Skin epidermis (tissue), 12 donors: ENCODE results near the gene PRPF40B.
"Not testable (repeated sequence)": the region's sequence is repeated elsewhere in the genome, so short reads cannot be mapped to it uniquely, and the experiment has no call there.

Experiments
- H3K27ac ChIP-seq, 21 experiments: fragments of 200-600 bp; sonication (generic) in 11 of 21; one replicate each; pipeline ENCODE4 v1.5.0; 2020; ENCODE audit warnings: mild to moderate bottlenecking in 3 of 21, inconsistent platforms in 2 of 21, moderate library complexity in 2 of 21
- H3K4me3 ChIP-seq, 7 experiments: fragments of 200-600 bp; sonication (generic) in 2 of 7; one replicate each; pipeline ENCODE4 v1.5.0; 2020; ENCODE audit warnings: inconsistent platforms in 2 of 7, mild to moderate bottlenecking in 2 of 7, moderate library complexity in 1 of 7

The PRPF40B gene

DNA sequence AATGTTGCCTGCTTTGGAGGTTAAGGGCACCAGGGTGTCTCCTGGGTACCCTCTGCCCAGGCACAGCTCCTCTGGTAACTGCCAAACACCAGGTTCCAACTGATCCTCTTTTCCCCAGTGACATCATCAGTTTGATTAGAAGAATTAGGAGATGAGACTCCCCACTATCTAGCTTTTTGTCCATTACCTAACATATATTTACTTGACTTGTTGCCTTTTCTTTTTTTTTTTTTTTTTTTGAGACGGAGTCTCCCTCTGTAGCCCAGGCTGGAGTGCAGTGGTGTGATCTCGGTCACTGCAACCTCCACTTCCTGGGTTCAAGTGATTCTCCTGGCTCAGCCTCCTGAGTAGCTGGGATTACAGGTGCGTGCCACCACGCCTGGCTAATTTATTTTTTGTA is 17.8 kb upstream of the PRPF40B start, which contains the start of gene FAM186B:
Gene FAM186B (minus strand): TSS at position 101 of the 400 bp plus-strand sequence. CDS start 162 bp downstream, outside the sequence.
- H3K4me3 ChIP-seq, H3K27ac ChIP-seq: not testable (repeated sequence)

DNA sequence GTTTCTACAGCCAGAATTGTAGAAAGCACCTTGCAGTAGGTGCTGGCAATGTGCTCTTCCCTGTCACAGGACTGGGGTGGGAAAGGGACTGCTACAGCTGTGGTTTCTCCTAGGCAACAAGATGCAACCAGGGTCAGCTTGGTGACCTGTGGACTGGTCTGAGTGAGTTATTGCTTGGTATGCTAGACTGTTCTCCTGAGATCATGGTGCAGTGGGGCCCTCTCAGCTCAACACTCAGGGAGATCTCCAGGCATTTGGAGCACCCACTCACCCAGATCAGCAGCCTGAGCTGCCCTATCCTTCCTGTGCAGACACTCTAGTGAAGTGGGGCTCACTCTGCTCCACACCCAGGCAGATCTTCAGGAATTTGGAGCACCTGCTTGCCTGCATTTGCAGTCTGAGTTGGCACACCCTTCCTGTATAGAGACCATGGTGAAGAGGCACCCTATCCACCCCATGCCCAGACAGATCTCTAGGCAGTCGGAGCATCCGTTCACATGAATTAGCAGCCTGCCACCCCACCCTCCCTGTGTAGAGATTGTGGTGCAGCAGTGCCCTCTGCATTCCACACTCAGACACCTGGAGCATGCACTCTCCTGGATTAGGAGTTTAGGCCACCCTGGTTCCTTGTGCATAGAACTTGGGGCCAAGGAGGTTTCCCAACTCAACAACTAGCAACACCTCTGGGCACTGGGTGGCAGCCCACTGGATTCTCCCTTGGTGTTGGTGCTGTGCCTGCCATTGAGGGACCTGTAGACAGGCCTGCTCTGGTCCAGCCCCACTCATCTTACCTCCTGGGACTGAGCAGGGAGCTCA is 14.1 kb upstream of the PRPF40B start:
- H3K27ac ChIP-seq, result no peak overlapping the region
- no peak overlapping the region for H3K4me3 ChIP-seq

DNA sequence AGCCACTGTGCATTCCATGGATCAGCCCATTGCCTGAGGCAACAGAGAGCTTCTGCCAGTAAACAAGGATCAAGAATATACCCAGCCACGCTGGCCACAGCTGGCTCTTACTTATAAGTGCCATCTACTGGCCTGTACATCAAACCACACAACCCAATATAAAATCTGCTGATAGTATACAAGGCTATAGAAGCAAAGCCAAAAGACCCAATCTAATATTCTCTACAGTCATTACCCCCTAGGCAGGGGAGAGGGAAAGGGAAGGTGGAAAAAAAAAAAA is 13.5 kb upstream of the PRPF40B start:
- Histone ChIP-seq H3K4me3 (no peak overlapping the region), H3K27ac (no peak overlapping the region)

DNA sequence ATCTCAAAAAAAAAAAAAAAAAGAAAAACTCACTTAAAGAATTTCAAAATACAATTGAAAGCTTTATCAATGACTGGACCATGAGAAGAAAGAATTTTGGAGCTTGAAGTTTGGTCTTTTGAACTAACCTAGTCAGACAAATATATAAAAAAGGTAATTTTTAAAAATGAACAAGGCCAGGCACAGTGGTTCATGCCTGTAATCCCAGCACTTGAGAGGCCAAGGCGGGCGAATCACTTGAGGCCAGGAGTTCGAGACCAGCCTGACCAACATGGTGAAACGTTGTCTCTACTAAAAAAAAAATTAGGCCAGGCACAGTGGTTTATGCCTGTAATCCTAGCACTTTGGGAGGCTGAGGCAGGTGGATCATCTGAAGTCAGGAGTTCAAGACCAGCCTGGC is 12.6 kb upstream of the PRPF40B start:
- H3K4me3 ChIP-seq, result not testable (repeated sequence)

DNA sequence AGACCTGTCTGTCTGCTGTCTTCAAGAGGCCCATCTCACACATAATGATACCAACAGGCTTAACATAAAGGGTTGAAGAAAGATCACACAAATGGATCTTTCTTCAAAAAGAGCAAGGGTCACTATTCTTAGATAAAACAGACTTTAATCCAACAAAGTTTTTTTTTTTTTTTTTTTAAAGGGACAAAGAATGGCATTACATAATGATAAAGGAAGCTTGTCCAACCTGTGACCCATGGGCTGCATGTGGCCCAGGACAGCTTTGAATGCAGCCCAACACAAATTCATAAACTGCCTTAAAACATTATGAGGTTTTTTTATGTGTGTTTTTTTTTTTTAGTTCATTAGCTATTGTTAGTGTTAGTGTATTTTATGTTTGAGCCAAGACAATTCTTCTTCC is 11.2 kb upstream of the PRPF40B start:
- Histone ChIP-seq H3K27ac (no peak overlapping the region), H3K4me3 (no peak overlapping the region)

More for the DNA sequence above, 12.6 kb upstream of the PRPF40B start:
- not testable (repeated sequence) for H3K27ac ChIP-seq

DNA sequence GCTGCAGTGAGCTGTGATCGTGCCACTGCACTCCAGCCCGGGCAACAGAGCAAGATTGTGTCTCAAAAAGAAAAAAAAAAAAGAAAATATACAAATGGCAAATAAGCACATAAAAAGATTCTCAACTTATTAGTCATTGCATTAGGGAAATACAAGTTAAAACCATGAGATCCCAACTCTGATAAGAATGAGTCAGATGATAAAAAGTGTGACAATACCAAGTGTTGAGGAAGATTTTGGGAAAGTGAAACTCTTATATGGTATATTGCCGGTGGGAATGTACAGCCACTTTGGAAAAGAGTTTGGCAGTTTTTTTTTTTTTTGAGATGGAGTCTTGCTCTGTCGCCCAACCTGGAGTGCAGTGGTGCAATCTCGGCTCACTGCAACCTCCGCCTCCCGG is 7.6 kb upstream of the PRPF40B start:
- Histone ChIP-seq H3K27ac (no peak overlapping the region), H3K4me3 (no peak overlapping the region)

DNA sequence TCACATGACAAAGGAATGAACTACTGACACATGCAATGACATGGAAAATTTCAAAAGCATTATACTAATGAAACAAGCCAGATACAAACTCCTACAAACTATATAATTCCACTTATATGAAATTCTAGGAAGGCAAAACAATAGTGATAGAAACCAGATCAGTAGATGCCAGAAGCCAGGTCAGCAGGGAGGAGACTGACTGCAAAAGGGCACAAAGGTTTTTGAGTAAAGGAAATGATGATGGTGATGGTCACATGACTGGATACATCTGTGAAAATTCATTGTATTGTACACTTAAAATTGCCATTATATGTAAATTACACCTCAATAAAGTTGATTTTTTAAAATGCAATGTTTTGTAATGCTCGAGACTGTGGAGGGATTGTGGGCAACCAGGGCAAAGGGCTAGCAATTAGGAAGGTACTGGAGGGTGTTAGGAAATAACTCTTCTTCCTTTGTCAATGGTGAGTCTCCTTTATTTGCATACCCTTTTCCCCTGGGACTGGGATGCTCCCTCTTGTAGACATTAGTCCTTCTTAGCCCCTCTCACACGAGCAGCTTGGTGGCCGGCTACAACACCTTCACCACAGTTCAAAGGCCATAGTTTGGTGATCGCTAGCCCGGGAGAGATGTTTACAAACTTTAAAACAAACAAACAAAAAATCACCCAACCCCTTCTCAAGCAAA is 6.7 kb upstream of the PRPF40B start:
- H3K4me3 ChIP-seq, result no peak overlapping the region
- no peak overlapping the region for H3K27ac ChIP-seq

DNA sequence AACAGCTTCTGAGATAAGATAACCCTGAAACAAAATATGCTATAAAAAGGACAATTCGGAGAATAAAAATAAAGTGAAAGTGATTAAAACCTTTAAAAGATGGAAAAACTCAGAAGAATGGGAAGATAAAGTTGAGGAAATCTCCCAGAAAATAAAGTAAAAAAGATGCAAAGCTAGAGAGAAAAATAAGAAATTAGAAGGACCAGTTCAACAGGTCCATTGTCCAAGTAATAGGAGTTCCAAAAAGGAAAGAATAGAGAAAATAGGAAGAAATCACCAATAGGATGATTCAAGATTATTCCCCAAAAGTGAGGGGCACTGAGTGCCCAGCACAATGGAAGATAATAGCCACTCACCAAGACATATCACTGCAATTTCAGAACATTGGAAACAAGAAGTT is 4.8 kb upstream of the PRPF40B start:
- no peak overlapping the region for H3K27ac ChIP-seq
- H3K4me3 ChIP-seq, result no peak overlapping the region

DNA sequence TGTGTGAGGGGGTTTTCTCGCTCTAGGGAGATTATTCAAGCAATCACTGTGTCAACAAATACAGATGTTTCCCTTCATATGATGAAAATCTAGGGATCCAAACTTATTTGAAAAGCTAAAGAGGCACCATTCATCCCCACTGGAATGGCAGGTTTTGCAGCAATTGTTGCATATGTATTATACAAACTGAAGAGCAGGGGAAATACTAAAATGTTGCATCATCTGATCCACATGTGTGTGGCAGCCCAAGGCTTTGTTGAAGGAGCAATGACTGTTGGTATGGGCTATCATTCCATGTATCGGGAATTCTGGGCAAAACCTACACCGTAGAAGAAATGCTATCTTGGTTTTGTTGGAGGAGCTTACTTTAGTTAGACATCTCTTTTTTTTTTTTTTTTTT is 4.1 kb upstream of the PRPF40B start:
- Histone ChIP-seq H3K27ac (no peak overlapping the region), H3K4me3 (no peak overlapping the region)

DNA sequence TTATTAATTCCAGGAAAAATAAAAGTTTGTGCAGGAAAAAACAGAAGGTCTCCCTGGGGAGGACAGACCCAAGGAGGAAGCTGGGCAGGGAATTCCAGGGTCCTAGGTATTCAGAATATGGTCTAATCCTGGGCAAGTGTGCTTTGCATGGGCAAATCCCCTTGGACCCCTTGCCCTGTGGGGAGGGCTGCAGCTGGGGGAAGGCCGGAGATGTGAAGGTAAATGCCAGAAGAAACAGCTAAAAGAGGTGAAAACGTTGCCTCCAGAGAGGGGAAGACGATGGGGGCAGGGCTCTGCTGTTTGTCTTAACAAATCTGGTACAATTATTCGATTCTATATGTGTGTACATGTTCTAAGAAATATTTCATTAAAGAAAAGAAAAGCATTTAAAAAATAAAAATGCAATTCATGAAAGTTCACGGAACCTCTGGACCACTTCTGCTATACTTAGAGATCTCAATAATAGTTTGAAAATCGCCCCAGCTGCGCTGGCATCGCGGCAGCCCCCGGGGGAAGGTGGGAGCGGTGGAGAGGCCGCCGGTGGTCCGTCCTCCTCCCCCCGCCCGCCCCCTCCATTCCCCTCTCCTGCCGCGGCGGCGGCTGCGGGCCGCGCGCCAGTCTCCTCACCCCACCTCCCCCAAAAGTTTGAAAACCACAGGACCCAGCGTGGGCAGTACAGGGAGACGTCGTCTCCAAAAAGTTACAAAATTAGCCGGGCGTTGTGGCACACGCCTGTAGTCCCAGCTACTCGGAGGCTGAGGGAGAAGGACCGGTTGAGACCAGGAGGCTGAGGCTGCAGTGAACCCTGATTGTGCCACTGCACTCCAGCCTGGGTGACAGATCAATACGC is 1.5 kb upstream of the PRPF40B start:
- Histone ChIP-seq H3K27ac (peak overlapping the region in 18 of 21 experiments; percentile 27 to 90 (median 78)), H3K4me3 (peak overlapping the region; percentile 42 to 58 (median 53))

DNA sequence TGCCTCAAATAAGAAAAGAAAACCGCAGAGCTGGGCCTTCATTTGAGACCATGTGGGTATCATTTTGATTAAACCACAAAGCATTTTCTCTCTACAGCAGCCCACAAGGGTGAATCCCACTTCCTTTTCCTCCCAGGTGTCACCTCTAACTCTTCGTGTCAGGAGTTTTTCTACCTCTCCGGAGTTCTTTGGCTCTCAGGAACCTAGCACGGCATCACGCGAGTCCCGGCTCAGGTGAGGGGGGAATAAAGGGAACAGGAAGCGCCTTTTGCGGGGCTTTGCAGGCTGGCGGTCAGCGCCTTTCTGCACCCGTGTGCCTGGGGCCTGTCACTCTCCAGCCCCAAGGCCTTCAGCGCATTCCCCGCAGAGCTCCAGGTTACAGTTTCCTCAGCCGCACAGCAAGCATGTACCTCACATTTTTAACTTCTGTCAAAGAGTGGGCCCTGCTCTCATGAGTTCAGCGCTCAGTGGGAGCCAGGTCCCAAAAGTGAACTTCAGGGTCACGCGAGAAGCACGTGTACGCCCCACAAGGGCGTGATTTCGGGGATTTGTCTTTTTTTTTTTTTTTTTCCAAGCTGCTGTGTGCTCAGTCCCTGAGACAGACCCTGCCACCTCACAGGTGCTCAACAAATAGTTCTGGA is 740 bp upstream of the PRPF40B start:
- Histone ChIP-seq H3K27ac (peak overlapping the region in 20 of 21 experiments; percentile 27 to 90 (median 74)), H3K4me3 (peak overlapping the region; percentile 42 to 58 (median 53))

DNA sequence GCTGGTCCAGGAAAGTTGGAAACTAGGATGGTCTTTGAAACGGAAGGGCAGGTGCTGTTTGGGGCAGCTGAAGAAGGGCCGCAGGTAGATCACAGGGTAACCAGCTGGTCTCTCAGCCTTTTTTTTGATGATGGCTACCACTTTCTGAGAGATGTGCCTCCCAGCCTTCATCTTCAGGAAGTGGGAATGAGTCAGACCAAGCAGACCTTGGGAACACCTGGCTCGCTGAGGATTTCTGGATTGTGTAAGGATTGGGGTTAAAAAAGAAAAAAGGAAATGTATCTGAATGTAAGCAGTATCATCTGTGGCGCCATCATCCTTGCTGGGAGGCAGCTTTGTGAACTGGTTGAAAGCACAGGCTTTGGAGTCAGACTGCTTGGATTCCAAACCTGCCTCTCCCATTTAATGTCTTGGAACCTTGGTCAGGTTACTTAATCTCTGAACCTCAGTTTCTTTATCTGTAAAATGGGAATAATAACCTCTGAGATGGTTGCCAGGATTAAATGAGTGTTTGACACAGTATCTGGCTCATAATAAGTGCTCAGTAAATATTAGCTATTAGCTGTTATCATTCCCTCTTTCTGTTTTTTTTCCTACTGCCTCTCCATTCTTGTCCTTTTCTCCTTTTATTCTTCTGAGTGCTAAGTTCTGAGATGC is 1.7 kb downstream of the PRPF40B start:
- H3K27ac ChIP-seq, result peak overlapping the region in 5 of 21 experiments; percentile 4 to 75 (median 27)

DNA sequence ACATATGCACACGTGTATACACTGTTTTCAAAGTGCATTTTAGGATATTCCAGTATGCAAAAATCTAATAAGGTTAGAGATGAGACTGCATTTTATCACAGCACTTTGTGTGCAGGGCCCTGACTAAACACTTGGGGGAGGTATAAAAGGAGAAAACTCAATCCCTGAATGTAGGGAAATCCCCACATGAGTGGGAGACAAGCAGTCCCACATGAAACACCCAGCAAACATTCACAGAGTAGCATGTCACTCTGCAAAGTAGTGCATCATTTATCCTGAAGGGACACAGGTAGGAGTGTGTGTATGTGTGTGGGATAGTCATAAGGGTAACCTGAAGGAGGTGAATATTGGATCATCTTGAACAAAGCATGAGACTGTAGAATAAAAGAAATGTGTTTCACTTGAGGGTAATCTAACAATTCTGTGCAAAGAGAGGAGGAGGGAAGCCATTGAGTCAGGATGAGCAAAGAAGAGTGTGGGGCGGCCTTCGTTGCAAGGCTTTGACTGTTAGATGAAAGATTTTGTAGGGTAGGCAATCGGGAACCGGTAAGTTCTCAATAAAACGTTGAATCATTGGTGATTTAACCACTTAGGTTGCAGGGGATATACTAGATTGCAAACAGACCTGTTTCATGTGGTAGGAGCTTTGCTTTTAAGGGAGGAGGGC is 2.9 kb downstream of the PRPF40B start:
- no peak overlapping the region for H3K27ac ChIP-seq
- H3K4me3 ChIP-seq, result no peak overlapping the region

More for the DNA sequence above, 1.7 kb downstream of the PRPF40B start:
- H3K4me3 ChIP-seq, result no peak overlapping the region

DNA sequence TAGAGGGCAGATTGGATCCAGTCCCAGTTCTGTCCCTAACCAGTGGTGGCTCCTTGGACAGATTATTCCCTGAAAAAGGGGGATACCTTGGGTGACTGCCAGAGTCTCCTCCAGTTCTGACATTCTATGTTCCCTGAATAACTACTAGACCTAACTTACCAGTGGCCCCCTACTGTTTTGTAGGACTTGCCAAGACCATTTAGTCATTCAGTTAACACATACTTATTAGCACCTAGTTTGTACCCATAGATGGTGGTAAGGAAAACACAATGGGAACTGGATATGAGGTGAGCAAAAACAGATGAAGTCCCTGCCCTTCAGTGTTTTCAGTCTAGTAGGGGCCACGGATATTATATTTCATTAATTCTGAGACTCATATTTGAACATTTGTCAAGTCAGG is 3.5 kb downstream of the PRPF40B start:
- no peak overlapping the region for H3K27ac ChIP-seq
- no peak overlapping the region for H3K4me3 ChIP-seq

DNA sequence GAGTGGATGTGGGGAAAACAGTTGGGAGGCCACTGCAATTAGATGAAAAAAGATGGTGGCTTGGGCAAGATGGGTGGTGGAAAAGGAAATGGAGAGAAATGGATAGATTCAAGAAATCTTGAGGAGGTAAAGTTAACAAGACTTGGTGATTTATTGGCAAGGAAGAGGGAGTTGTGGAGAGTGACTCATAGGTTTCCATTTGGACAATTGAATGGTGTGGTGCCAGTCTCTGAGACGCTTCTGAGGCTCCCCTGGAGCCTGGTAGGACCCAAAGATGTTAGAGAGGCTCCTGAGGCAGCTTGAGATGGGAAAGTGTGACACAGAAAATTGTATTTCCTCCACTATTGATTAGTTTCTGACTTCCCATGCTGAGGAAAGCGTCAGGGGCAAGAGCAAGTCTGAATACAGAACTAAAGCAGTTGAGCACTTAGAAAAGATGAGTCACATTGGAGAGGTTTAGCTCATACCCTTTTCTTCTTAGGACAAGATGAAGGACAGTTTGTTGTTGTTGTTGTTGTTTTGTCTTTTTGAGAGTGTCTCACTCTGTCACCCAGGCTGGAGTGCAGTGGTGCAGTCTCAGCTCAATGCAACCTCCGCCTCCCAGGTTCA is 4.5 kb downstream of the PRPF40B start:
- Histone ChIP-seq H3K4me3 (no peak overlapping the region), H3K27ac (no peak overlapping the region)

DNA sequence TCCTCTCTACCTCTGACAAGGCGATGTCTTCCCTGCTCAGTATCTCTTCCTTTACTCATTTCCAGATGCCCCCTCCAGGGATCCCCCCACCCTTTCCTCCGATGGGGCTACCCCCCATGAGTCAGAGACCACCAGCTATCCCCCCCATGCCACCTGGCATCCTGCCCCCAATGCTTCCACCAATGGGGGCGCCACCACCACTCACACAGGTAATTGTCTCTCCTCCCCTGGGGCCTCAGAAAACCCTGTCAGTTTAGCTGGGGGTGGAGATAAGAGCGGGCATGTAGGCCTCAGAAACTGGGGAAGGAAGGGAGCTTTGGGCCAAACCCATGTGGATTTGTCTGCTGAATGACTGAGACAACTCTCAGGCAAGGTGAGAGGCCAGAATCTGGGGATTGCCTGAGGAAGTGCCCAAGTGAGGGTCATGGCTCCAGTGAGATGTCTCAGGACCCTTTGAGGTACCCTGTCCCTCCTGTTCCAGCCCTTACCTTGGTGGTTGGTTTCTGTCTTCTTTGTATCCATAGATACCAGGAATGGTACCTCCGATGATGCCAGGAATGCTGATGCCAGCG is 8.1 kb downstream of the PRPF40B start:
- no peak overlapping the region for H3K4me3 ChIP-seq

DNA sequence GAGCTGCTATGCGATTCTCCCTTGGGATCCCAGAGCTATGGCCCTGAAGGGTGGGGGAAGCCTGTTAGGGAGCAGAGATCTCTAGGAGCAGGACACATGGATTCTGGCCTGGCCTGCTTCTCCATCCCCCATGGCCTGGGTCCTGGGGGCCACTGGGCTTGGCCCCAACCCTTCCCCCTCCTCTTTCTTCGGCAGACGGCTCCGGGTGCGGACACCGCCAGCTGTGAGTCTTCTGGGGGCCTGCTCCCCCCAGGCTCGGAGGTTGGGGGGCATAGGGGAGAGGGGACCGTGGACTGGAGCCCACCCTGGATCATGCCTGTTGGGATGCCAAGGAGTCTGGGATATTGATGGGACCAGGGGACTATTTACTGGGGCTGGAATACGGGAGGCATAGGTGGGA is 9.0 kb downstream of the PRPF40B start:
- Histone ChIP-seq H3K4me3 (no peak overlapping the region), H3K27ac (no peak overlapping the region)

More for the DNA sequence above, 8.1 kb downstream of the PRPF40B start:
- H3K27ac ChIP-seq, result no peak overlapping the region
